ENCODE measurements around the gene DNAJC10.

DNAJC10 gene

DNA sequence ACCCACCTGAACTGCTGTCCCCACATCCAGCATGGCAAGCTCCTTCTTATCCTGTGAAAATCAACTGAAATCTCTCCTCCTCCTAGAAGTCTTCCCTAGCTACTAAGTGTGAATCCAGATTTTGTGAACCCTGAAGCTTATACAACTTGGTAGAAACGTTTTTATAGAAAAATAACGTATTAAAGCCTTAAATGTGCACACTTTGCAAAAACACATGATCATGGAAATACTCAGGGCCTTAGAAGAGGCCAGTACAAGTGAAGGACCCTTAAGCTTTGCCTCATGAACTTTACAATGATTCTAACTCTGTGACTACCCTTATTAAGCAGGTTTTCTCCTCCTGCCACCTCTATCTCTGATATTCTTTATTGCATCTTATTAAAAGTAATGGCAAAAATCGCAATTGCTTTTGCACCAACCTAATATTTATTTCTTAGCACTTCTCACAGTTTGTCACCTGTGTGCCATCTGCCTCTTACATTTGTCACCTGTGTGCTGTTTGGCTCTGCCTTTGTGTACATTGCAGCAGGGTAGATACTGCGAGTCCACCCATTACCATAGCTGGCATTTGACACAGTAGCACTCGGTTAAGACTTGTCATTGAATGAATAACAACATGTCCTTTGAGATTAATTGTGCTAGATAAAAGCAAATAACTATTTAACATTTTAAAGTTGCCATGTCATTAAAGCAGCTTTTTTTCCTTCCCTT lies 108.2 kb downstream of the DNAJC10 start:
- peak; percentile 41 for FAIRE-seq
- TF ChIP-seq, protein P1, sequence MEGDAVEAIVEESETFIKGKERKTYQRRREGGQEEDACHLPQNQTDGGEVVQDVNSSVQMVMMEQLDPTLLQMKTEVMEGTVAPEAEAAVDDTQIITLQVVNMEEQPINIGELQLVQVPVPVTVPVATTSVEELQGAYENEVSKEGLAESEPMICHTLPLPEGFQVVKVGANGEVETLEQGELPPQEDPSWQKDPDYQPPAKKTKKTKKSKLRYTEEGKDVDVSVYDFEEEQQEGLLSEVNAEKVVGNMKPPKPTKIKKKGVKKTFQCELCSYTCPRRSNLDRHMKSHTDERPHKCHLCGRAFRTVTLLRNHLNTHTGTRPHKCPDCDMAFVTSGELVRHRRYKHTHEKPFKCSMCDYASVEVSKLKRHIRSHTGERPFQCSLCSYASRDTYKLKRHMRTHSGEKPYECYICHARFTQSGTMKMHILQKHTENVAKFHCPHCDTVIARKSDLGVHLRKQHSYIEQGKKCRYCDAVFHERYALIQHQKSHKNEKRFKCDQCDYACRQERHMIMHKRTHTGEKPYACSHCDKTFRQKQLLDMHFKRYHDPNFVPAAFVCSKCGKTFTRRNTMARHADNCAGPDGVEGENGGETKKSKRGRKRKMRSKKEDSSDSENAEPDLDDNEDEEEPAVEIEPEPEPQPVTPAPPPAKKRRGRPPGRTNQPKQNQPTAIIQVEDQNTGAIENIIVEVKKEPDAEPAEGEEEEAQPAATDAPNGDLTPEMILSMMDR (IDR thresholded peaks at IDR 0.05; ENCODE audit: insufficient read depth, missing control alignments): no peak
- no peak for DNase-seq (ENCODE audit: insufficient read length, low spot score)

GRCh38 chr2:182824767-182825158 lies 108.7 kb downstream of the DNAJC10 start:
- FAIRE-seq (no peak), DNase-seq (ENCODE audit: insufficient read length, low spot score) (no peak)
- TF ChIP-seq, protein P1 (IDR thresholded peaks at IDR 0.05; ENCODE audit: insufficient read depth, missing control alignments): no peak

- TF ChIP-seq, protein P1 (IDR thresholded peaks at IDR 0.05; ENCODE audit: insufficient read depth, missing control alignments): no peak
- DNase-seq (ENCODE audit: insufficient read length, low spot score) (no peak), FAIRE-seq (no peak)
These were observed 110.0 kb downstream of the DNAJC10 start for GRCh38 chr2:182826064-182826463.

DNA sequence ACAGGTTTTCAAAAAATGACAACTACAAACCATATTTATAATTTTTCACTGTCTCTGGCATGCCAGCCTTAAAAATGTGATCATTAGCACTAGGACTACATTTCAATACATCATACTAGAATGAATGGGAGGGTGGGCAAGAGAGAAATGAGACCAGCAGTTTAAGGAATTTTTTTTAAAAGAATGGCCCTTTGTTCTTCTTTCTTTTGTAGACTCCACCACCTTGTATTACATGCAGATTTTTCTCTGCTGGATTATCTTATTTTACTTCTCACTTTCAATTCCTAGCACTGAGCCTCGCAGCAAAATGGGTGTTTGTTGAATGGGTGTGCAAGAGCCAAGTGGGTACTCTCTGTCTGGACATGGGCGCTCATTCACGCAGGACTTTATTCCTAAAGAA lies 110.4 kb downstream of the DNAJC10 start:
- DNase-seq (ENCODE audit: insufficient read length, low spot score) (no peak), FAIRE-seq (no peak)
- TF ChIP-seq, protein P1 (IDR thresholded peaks at IDR 0.05; ENCODE audit: insufficient read depth, missing control alignments): no peak

- FAIRE-seq (no peak), DNase-seq (ENCODE audit: insufficient read length, low spot score) (no peak)
- TF ChIP-seq, protein P1 (IDR thresholded peaks at IDR 0.05; ENCODE audit: insufficient read depth, missing control alignments): no peak
These were observed 111.3 kb downstream of the DNAJC10 start for GRCh38 chr2:182827182-182827879.

GRCh38 chr2:182831101-182831500 lies 115.0 kb downstream of the DNAJC10 start:
- FAIRE-seq (peak; percentile 80), DNase-seq (ENCODE audit: insufficient read length, low spot score) (no peak)
- TF ChIP-seq, protein P1 (IDR thresholded peaks at IDR 0.05; ENCODE audit: insufficient read depth, missing control alignments): no peak

- TF ChIP-seq, protein P1 (IDR thresholded peaks at IDR 0.05; ENCODE audit: insufficient read depth, missing control alignments): no peak
- DNase-seq (ENCODE audit: insufficient read length, low spot score): no peak
- no peak for FAIRE-seq
These were observed 115.9 kb downstream of the DNAJC10 start for GRCh38 chr2:182831921-182832320.
